OCI-LY1 (cell line): ENCODE results near the gene TMEM179.

Experiments
- H2AFZ ChIP-seq: fragments of 200-600 bp; sonication (generic), shearing (Covaris generic); 2 replicates; pipeline ENCODE4 v1.6.0; 2014; ENCODE audit warnings: antibody characterized with exemption, mild to moderate bottlenecking, low read length
- H3F3A ChIP-seq: fragments of 200-600 bp; sonication (generic), shearing (Covaris generic); 2 replicates; pipeline ENCODE4 v1.6.0; 2014; ENCODE audit warnings: mild to moderate bottlenecking, antibody characterized with exemption, low read length, moderate library complexity; ENCODE audit not compliant: insufficient read depth
- H3K27ac ChIP-seq: fragments of 200-600 bp; sonication (generic); 2 replicates; pipeline ENCODE4 v1.5.1; 2014; ENCODE audit warnings: low read length, mixed run types, mild to moderate bottlenecking, low read depth; ENCODE audit not compliant: poor library complexity, severe bottlenecking
- H3K27me3 ChIP-seq: fragments of 200-600 bp; sonication (generic); 2 replicates; pipeline ENCODE4 v1.6.0; 2014; ENCODE audit warnings: antibody characterized with exemption, mild to moderate bottlenecking, low read length, moderate library complexity; ENCODE audit not compliant: insufficient read depth
- H3K36me3 ChIP-seq: fragments of 200-600 bp; sonication (generic); 2 replicates; pipeline ENCODE4 v1.6.1; 2014; ENCODE audit warnings: mild to moderate bottlenecking, antibody characterized with exemption, low read length, moderate library complexity, mixed read lengths; ENCODE audit not compliant: insufficient read depth
- H3K4me1 ChIP-seq: fragments of 200-600 bp; sonication (generic); 2 replicates; pipeline ENCODE4 v1.5.1; 2014; ENCODE audit warnings: mild to moderate bottlenecking, low read length, moderate library complexity; ENCODE audit not compliant: insufficient read depth, severe bottlenecking
- H3K4me2 ChIP-seq: fragments of 200-600 bp; sonication (generic), shearing (Covaris generic); 2 replicates; pipeline ENCODE4 v1.6.1; 2014; ENCODE audit warnings: low read length
- H3K4me3 ChIP-seq: fragments of 200-600 bp; sonication (generic); 2 replicates; pipeline ENCODE4 v1.5.1; 2014; ENCODE audit warnings: low read length, low read depth, mild to moderate bottlenecking, mixed read lengths; ENCODE audit not compliant: poor library complexity, severe bottlenecking
- H3K79me2 ChIP-seq: fragments of 200-600 bp; shearing (Covaris generic); 2 replicates; pipeline ENCODE4 v1.6.1; 2016; ENCODE audit warnings: mixed run types, low read length, mixed read lengths; ENCODE audit not compliant: insufficient read depth
- H3K9ac ChIP-seq: fragments of 200-600 bp; sonication (generic), shearing (Covaris generic); 2 replicates; pipeline ENCODE4 v1.6.1; 2014; ENCODE audit warnings: mild to moderate bottlenecking, low read length, mixed read lengths
- H3K9me2 ChIP-seq: fragments of 200-600 bp; sonication (generic), shearing (Covaris generic); 2 replicates; pipeline ENCODE4 v1.6.1; 2014; ENCODE audit warnings: low read depth, mild to moderate bottlenecking, low read length, mixed read lengths
- H3K9me3 ChIP-seq: fragments of 200-600 bp; shearing (Covaris generic); 2 replicates; pipeline ENCODE4 v1.6.1; 2014; ENCODE audit warnings: low read length, mixed read lengths
- H4K20me1 ChIP-seq: fragments of 200-600 bp; sonication (generic), shearing (Covaris generic); 2 replicates; pipeline ENCODE4 v1.6.0; 2016; ENCODE audit warnings: mild to moderate bottlenecking, low read length; ENCODE audit not compliant: insufficient read depth
- EZH2 ChIP-seq: fragments of 200-600 bp; sonication (generic), shearing (Covaris generic); IDR thresholded peaks from 2 replicates; pipeline ENCODE4 v1.8.0; 2017; ENCODE audit warnings: borderline replicate concordance, mixed run types, mild to moderate bottlenecking, antibody characterized with exemption, low read length, moderate library complexity, mixed read lengths
- TF ChIP-seq, protein P1 (sequence below): fragments of 200-600 bp; sonication (generic), shearing (Covaris generic); IDR thresholded peaks from 2 replicates; pipeline ENCODE4 v1.5.1; 2017; ENCODE audit warnings: mild to moderate bottlenecking, antibody characterized with exemption, low read length, moderate library complexity, mixed read lengths

The TMEM179 gene

DNA sequence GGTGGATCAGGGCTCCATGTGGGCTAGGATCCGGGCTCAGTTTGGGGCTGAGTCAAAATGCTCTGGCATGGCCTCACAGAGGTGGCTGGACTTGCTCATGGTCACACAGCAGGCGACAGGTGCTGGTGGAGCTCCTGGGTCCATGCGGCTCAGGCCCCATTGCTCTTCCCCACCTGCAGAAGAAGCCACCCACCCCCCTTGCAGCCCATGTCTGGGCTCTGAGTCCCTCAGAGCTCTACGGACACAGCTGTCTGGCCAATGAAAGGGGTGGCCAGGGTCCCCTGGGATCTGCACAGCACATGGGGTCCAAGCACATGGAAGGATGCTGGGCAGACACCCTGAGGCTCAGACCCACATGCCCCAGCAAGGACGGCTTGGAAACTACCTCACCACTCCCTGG, 42.0 kb downstream of the TMEM179 start:
- TF ChIP-seq EZH2: no peak
- TF ChIP-seq, protein P1, sequence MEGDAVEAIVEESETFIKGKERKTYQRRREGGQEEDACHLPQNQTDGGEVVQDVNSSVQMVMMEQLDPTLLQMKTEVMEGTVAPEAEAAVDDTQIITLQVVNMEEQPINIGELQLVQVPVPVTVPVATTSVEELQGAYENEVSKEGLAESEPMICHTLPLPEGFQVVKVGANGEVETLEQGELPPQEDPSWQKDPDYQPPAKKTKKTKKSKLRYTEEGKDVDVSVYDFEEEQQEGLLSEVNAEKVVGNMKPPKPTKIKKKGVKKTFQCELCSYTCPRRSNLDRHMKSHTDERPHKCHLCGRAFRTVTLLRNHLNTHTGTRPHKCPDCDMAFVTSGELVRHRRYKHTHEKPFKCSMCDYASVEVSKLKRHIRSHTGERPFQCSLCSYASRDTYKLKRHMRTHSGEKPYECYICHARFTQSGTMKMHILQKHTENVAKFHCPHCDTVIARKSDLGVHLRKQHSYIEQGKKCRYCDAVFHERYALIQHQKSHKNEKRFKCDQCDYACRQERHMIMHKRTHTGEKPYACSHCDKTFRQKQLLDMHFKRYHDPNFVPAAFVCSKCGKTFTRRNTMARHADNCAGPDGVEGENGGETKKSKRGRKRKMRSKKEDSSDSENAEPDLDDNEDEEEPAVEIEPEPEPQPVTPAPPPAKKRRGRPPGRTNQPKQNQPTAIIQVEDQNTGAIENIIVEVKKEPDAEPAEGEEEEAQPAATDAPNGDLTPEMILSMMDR: no peak
- Histone ChIP-seq H3K27me3 (peaks cover 8% of the 10 kb centered on the region; the same call in 1 of the 2 replicates), H3K9ac (no peak overlapping the region), H3K4me3 (no peak overlapping the region), H3K36me3 (no peaks in the 10 kb centered on the region), H3K79me2 (no peaks in the 10 kb centered on the region), H3K9me3 (no peaks in the 10 kb centered on the region), H3K4me1 (no peaks in the 10 kb centered on the region), H2AFZ (no peak overlapping the region), H3K4me2 (no peak overlapping the region), H3K27ac (no peak overlapping the region), H3K9me2 (no peaks in the 10 kb centered on the region), H4K20me1 (no peaks in the 10 kb centered on the region), H3F3A (no peaks in the 10 kb centered on the region)

DNA sequence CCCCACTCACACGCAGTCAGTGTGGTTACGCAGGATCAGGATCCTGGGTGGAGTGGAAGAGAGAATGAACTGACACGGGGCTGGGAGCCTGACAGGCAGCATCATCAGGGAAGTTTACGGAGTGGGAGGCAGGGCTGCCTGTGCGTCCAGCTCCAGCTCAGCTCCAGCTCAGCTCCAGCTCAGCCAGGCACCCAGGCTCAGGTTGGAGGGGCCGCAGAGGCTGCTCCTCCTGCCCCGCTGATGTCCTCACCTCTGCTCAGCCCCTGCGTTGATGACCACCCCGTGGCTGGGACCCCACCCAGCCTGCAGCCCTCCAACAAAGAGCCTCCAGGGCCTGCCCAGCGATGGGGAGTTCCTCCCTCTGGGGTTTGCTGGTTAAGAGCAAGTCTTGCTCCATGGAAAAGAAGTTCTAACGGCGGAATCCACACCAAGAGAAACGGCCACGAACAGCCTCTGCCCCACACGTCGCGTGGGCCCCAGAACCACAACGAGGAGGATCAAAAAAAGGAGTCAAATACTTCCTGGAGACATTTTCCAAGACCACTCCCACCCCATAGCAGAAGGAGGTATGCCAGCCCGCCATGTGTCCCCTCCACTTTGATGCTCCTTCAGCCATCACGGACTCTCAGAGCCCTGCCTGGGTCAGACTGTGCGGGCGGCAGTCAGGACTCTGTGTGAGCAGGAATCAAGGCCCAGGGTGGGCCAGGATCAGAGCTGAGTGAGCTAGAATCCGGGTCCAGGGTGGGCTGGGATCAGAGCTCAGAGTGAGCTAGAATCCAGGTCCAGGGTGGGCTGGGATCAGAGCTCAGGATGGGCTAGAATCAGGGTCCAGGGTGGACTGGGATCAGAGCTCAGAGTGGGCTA, 42.7 kb downstream of the TMEM179 start:
- no peak overlapping the region for H3K4me2 ChIP-seq
- no peaks in the 10 kb centered on the region for H3K36me3 ChIP-seq
- no peaks in the 10 kb centered on the region for H3K9me2 ChIP-seq
- no peaks in the 10 kb centered on the region for H3F3A ChIP-seq
- no peak for TF ChIP-seq EZH2
- TF ChIP-seq, protein P1: no peak
- H2AFZ ChIP-seq: no peak overlapping the region
- H3K4me1 ChIP-seq: no peaks in the 10 kb centered on the region
- H3K79me2 ChIP-seq: no peaks in the 10 kb centered on the region
- H3K27ac ChIP-seq: no peak overlapping the region
- H3K9me3 ChIP-seq: no peaks in the 10 kb centered on the region
- peaks cover 12% of the 10 kb centered on the region for H3K27me3 ChIP-seq
- no peak overlapping the region for H3K9ac ChIP-seq
- no peaks in the 10 kb centered on the region for H4K20me1 ChIP-seq
- H3K4me3 ChIP-seq: no peak overlapping the region

DNA sequence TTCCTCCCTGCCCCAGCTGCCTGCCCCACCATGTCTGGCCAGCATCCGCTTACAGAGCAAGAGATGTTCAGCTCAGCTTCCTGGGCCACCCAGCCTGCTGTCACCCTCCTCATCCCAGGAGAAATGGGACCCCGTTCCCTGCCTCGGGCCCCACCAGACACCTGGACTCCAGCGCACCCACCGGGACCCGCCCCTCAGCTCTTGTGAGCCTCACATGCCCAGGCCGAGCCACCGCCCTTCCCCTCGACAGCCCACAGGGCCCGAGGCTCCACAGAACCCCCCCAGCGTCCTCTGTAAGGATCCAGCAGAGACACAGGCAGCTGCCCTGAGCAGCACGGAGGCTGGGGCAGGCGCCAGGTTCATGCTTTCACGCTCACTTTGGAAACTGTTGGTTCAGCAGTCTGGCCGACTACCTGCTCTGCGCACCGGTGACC, 43.4 kb downstream of the TMEM179 start:
- Histone ChIP-seq H3K4me2 (no peak overlapping the region), H3K36me3 (no peaks in the 10 kb centered on the region), H2AFZ (no peak overlapping the region), H4K20me1 (no peaks in the 10 kb centered on the region), H3F3A (no peaks in the 10 kb centered on the region), H3K4me1 (no peaks in the 10 kb centered on the region), H3K27me3 (peaks cover 10% of the 10 kb centered on the region), H3K9me2 (no peaks in the 10 kb centered on the region), H3K4me3 (no peak overlapping the region), H3K79me2 (no peaks in the 10 kb centered on the region), H3K9ac (no peak overlapping the region), H3K9me3 (no peaks in the 10 kb centered on the region), H3K27ac (no peak overlapping the region)
- TF ChIP-seq EZH2: no peak
- TF ChIP-seq, protein P1: no peak
